Amniotic epithelial cell (primary cell): ENCODE measurements around the gene MSH4.
"Not testable (repeated sequence)": the region's sequence is repeated elsewhere in the genome, so short reads cannot be mapped to it uniquely, and the experiment has no call there.

Source experiments
- DNase-seq: peaks from one replicate; pipeline ENCODE4 v3.0.0-alpha.2; 2010; ENCODE audit warnings: low read depth

Gene MSH4

GRCh38 chr1:75937034-75937433, 140.4 kb downstream of the MSH4 start:
- DNase-seq, result peak; percentile 15

- not testable (repeated sequence) for DNase-seq
These were observed 146.4 kb downstream of the MSH4 start for GRCh38 chr1:75943037-75943436.

GRCh38 chr1:75950176-75950575, 153.5 kb downstream of the MSH4 start:
- DNase-seq, result no peak

- DNase-seq, result peak; percentile 66
These were observed 155.3 kb downstream of the MSH4 start for GRCh38 chr1:75952016-75952415.

GRCh38 chr1:75953461-75953860, 156.8 kb downstream of the MSH4 start:
- no peak for DNase-seq

GRCh38 chr1:75954586-75954985, 157.9 kb downstream of the MSH4 start:
- DNase-seq, result peak; percentile 45
